OCI-M2 (cell line): Measurements from ENCODE around the gene YTHDC1.
"Not testable (repeated sequence)": the region's sequence is repeated elsewhere in the genome, so short reads cannot be mapped to it uniquely, and the experiment has no call there.

Experiments used
- DNase-seq: peaks from one replicate; lab custom pipeline; 2025; ENCODE audit not compliant: unreplicated experiment; lab: John Stamatoyannopoulos, UW

Gene YTHDC1

DNA sequence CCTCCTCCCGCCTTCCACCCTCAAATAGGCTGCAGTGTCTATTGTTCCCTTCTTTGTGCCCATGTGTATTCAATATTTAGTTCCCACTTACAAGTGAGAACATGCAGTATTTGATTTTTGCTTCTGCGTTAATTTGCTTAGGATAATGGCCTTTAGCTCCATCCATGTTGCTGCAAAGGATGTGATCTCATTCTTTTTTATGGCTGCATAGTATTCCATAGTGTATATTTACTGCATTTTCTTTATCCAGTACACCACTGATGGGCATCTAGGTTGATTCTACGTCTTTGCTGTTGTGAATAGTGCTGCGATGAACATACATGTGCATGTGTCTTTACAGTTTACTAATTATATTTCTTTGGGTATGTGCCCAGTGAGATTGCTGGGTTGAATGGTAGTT is 52.8 kb downstream of the YTHDC1 start:
- no peak for DNase-seq

DNA sequence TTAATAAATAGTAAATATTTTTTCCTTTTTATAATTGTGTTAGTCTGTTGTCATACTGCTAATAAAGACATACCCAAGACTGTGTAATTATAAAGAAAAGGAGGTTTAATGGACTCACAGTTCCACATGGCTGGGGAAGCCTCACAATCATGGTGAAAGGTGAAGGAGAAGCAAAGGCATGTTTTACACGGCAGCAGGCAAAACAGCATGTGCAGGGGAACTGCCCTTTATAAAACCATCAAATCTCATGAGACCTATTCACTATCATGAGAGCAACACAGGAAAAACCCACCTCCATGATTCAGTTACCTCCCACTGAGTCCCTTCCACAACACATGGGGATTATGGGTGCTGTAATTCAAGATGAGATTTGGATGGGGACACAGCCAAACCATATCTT is 58.6 kb downstream of the YTHDC1 start:
- no peak for DNase-seq

DNA sequence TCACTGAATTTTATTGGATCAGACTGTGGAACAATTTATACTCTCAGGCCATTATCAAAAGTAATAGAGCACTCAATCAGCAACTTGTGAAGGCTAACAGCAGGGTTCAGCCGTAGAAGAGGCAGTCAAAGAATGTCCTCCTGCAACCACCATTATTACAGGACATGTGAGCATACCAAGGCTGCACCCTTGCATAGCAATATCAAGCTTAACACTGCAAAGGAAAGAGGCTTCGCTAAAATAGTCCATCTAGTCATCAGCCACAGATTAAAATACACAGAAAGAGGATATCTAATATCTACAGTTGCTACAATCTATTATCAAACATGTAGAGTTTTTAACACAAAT is 61.5 kb downstream of the YTHDC1 start:
- DNase-seq, result no peak

GRCh38 chr4:68287704-68288392 is 62.0 kb downstream of the YTHDC1 start:
- no peak for DNase-seq

DNA sequence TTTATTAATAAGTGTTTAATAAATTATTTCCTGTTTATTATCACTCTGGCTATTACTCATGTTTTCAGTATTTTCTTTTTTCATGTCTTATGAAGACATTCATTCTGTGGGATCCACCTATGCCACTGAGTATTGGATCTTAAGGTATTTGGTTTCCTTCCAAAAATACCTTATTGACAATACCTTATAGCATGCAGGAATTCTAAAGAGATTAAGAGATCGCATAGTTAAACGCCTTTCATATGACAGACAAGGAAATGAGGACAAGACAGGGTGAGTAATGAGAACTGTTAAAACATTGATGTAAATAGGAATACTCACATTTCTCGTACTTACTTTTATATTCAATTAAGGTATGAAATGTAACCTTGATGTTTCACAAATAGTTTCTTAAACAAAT is 66.2 kb downstream of the YTHDC1 start:
- DNase-seq, result no peak

GRCh38 chr4:68283095-68283494 is 66.8 kb downstream of the YTHDC1 start:
- no peak for DNase-seq

GRCh38 chr4:68281796-68282740 is 67.8 kb downstream of the YTHDC1 start:
- not testable (repeated sequence) for DNase-seq

DNA sequence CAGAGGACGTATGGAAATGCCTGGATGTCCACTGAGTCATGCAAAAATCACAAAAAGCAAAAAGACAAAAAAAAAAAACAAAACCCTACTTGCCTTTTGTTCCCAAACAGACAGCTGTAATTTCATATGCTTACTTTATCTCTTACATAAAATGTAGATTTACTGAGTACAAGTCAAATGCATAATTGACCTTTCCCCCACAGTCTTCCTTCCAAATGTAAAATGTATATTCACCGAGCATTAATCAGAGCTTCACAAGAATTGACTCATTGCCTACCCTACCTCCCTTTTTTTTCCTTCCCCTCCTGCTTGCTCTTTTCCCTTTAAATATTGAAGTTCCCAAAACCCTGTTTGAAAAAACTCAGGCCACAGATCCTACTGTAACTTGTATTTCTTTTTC is 71.9 kb downstream of the YTHDC1 start:
- no peak for DNase-seq

DNA sequence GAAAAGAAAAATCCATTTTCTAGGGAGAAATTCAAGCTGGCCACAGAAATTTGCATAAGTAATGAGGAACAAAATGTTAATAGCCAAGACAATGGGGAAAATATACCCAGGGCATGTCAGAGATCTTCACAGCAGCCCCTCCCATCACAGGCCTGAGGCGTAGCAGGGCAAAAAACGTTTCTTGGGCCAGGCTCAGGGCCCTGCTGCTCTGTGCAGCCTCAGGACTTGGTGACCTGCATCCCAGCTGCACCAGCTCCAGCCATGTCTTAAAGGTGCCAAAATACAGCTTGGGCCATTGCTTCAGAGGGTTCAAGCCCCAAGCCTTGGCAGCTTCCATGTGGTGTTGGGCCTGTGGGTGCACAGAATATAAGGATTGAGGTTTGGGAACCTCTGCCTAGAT is 72.3 kb downstream of the YTHDC1 start:
- DNase-seq, result no peak

DNA sequence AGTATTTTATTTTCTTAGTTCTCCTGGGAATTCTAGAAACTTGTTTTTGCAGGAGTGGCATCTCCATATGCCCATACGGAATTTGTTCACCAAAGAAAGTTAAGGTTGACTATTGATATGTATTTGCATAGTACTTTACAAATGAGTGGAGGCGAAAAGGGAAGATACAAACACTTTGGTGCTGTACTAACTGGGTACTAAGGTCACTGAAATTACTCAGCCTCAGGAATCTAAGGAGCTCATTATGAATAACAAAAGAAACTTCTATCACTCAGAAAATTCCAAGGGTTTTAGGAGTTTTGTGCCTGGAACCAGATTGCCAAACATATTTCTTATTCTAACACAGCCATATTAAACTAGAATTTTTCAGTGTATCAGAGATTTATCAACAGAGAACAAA is 77.0 kb downstream of the YTHDC1 start:
- DNase-seq, result no peak

GRCh38 chr4:68272380-68272779 is 77.5 kb downstream of the YTHDC1 start:
- DNase-seq, result no peak

DNA sequence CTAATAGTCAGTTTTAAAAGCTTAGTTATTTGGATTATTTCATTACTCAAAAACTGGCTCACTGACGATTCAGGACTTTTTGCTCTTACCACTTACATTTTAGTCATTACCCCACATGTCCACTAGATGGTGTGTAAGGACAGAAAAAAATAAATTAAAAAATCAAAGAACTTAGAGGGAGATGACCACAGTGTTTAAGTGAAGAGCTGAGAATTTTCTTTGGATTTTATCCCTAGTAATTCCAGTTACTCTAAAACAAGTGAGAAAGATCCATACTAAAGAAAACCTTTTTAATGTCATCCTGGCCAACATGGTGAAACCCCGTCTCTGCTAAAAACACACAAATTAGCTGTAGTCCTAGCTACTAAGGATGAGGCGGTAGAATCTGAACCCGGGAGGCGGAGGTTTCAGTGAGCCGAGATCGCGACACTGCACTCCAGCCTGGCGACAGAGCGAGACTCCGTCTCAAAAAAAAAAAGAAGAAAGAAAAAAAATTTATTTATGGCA is 78.0 kb downstream of the YTHDC1 start:
- no peak for DNase-seq

DNA sequence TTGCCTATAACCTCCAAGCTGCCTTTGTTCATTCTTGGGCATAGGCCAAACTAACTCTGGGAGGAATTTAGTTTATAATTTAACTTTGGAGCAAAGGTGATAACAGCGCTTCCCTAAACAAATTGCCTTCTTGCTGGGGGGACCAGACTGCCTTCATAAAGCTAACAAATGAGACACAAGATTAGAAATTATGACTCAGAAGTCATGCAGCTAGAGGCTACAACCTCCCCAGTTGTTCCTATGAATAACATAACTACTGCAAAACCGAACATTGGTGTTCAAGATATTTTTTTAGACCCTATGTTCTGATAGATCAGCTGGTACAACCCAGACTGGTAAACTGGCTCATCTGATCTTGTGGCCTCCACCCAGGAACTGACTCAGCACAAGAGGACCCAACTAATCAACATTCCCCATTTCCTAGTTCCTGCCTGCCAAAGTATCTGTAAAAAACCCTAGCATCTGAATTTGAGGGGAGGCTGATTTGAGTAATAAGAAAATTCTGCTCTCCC is 82.4 kb downstream of the YTHDC1 start:
- peak; percentile 11 for DNase-seq

DNA sequence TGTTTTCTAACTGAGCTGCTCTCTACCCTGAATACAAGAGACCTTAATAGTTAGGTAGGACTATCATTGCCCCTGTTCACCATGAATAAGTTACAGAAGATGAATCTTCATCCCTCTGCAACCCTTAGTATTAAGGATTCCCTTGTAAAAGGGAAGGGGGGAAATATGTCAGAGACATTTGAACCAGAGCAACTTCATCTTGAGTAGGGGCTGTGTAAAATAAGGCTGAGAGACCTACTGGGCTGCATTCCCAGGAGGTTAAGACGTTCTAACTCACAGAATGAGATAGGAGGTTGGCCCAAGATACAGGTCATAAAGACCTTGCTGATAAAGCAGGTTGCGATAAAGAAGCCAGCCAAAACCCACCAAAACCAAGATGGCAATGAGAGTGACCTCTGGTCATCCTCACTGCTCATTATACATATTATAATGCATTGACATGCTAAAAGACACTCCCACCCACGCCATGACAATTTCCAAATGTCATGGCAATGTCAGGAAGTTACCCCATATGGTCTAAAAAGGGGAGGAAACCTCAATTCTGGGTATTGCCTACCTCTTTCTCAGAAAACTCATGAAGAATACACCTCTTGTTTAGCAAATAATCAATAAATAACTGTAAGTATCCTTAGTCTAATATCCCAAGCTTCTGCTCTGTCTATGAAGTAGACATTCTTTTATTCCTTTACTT is 84.9 kb downstream of the YTHDC1 start:
- DNase-seq, result no peak
